MCF 10A (cell line): Measurements from ENCODE around the gene IDI1. TPM values are rescaled to one million over a fixed set of nuclear protein-coding genes. Genes with fewer than 3 reads are reported as not detected.
"Not testable (repeated sequence)": the region's sequence is repeated elsewhere in the genome, so short reads cannot be mapped to it uniquely, and the experiment has no call there.

Experiments
- BruUV-seq: library from RNA; stranded (reverse); fragments of 400-500 nt; replicated peaks from 2 replicates; lab custom pipeline; 2021; lab: Mats Ljungman, UMichigan
- CTCF ChIA-PET: fragments of 300-600 bp; sonication (Branson Sonifier 250); formaldehyde crosslinking; extraction: SDS; loops from one replicate; lab custom pipeline; 2021; ENCODE audit warnings: antibody characterized with exemption, inconsistent platforms; lab: Yijun Ruan, JAX
- POLR2A ChIA-PET: fragments of 300-600, 350-650 bp; sonication (Branson Sonifier 250); formaldehyde crosslinking; extraction: SDS; loops from one replicate; lab custom pipeline; 2020; ENCODE audit warnings: antibody characterized with exemption, inconsistent platforms; lab: Yijun Ruan, JAX
- DNase-seq: peaks from one replicate; pipeline ENCODE4 v3.0.0-alpha.2; 2018; ENCODE audit not compliant: unreplicated experiment
- H3K27ac Mint-ChIP-seq: one replicate; pipeline ENCODE4 v1.8.0; 2022; ENCODE audit warnings: mild to moderate bottlenecking, low read depth, mixed read lengths; ENCODE audit not compliant: unreplicated experiment
- H3K27me3 Mint-ChIP-seq: one replicate; pipeline ENCODE4 v1.8.0; 2022; ENCODE audit warnings: mixed read lengths; ENCODE audit not compliant: insufficient read depth, unreplicated experiment
- H3K36me3 Mint-ChIP-seq: one replicate; pipeline ENCODE4 v1.8.0; 2022; ENCODE audit warnings: mild to moderate bottlenecking, moderate library complexity, mixed read lengths; ENCODE audit not compliant: insufficient read depth, unreplicated experiment
- H3K4me1 Mint-ChIP-seq: one replicate; pipeline ENCODE4 v1.8.0; 2022; ENCODE audit warnings: mixed read lengths; ENCODE audit not compliant: insufficient read depth, unreplicated experiment
- H3K4me3 Mint-ChIP-seq: one replicate; pipeline ENCODE4 v1.8.0; 2022; ENCODE audit warnings: mild to moderate bottlenecking, moderate library complexity, mixed read lengths; ENCODE audit not compliant: unreplicated experiment
- H3K9me3 Mint-ChIP-seq: one replicate; pipeline ENCODE4 v1.8.0; 2022; ENCODE audit warnings: mixed read lengths; ENCODE audit not compliant: unreplicated experiment
- intact Hi-C: fragments of 100-400 bp; cut with micrococcal nuclease; formaldehyde crosslinking; loops from 2 replicates; pipeline ENCODE4 v1.14.1; 2022
- total RNA-seq: library from RNA; stranded (reverse); gene quantifications from 2 replicates; pipeline ENCODE4 v1.2.3, GENCODE V29; 2022
- TF ChIP-seq, protein P1 (sequence below): fragments of 200-600 bp; IDR thresholded peaks from one replicate; pipeline ENCODE4 v1.8.0; 2022; ENCODE audit warnings: antibody characterized with exemption, mild to moderate bottlenecking; ENCODE audit not compliant: unreplicated experiment

IDI1 gene
- total RNA-seq, 1 experiment from 2014 or later, result 25.1 TPM

DNA sequence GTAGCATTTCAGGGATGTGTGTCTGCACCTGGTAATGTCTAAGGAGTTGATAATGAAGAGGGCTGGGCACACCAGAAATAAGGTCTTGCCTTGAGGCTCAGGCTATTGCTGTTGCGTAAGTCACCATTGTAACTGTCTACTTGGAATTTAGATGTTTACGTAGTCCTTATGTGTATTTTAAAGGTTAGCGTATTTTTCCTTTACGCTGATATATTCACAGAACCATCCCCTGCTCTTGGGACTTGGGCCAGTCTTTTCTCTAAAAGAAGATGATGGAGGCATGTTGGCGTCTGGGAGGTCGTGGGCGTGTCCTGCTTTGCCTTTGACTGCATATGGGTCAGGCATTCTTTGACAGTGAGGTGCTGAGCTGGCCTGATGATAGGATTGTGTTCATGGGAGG is 22.0 kb upstream of the IDI1 start:
- intact Hi-C loops, result no loop called here
- H3K4me1 Mint-ChIP-seq, result peaks cover 18% of the 10 kb centered on the region
- H3K9me3 Mint-ChIP-seq, result no peaks in the 10 kb centered on the region

DNA sequence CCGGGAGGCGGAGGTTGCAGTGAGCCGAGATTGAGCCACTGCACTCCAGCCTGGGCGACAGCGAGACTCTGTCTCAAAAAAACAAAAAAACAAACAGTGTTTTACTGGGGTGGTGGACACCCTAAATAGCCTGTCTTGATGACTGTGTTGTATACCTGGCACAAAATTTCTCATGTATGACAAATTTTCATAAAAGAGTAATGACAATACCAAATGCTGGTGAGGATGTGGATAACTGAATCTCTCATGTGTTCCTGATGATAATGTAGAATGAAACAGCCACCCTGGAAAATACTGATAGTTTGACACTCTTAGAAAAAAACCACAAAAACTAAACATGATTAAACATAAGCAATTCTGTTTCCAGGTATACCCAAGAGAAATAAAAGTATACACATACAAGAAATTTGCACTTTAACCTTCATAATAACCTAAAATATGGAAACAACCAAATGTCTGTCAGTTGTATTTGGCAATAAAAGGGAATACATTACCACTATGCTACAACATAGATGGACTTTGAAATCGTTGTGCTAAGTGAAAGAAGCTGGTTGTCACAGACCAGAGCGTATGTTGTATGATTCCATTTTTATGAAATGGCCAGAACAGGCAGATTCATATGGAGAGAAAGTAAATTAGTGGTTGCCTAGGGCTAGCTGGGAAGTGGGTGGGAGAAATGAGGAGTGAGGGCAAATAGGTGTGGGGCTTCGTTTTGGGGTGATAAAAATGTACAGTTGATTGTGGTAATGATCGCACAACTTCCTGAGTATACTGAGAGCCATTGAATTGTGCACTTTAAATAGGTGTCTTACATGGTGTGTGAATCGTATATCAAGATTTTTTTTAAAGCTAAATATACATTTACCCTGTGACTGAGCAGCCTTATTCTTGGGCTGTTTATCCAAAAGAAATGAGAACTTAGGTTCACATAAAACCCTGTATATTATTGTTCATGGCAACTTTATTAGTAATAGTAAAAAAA is 19.8 kb upstream of the IDI1 start:
- Mint-ChIP-seq H3K36me3 (peaks cover 45% of the 10 kb centered on the region), H3K4me3 (no peak overlapping the region), H3K27ac (no peak overlapping the region), H3K4me1 (peaks cover 18% of the 10 kb centered on the region), H3K27me3 (no peaks in the 10 kb centered on the region), H3K9me3 (no peaks in the 10 kb centered on the region)
- BruUV-seq, result no TSS peak
- DNase-seq, result no peak
- POLR2A ChIA-PET, result interaction anchor here (0.8 to 1.9 kb wide), 5 partner anchors 9 to 82 kb away, joined by 3 to 12 read pairs (median 6); partner anchors contain the start of genes GTPBP4 and IDI1
- TF ChIP-seq, protein P1, sequence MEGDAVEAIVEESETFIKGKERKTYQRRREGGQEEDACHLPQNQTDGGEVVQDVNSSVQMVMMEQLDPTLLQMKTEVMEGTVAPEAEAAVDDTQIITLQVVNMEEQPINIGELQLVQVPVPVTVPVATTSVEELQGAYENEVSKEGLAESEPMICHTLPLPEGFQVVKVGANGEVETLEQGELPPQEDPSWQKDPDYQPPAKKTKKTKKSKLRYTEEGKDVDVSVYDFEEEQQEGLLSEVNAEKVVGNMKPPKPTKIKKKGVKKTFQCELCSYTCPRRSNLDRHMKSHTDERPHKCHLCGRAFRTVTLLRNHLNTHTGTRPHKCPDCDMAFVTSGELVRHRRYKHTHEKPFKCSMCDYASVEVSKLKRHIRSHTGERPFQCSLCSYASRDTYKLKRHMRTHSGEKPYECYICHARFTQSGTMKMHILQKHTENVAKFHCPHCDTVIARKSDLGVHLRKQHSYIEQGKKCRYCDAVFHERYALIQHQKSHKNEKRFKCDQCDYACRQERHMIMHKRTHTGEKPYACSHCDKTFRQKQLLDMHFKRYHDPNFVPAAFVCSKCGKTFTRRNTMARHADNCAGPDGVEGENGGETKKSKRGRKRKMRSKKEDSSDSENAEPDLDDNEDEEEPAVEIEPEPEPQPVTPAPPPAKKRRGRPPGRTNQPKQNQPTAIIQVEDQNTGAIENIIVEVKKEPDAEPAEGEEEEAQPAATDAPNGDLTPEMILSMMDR, result no peak
- CTCF ChIA-PET, result interaction anchor here (0.6 kb wide), 2 partner anchors 21 to 1928 kb away, joined by 3 to 5 read pairs; no protein-coding TSS in a partner anchor
- intact Hi-C loops, result no loop called here

More for the DNA sequence above, 22.0 kb upstream of the IDI1 start:
- CTCF ChIA-PET, result interaction anchor here (0.6 kb wide), 1 partner anchor 1907 kb away, joined by 4 read pairs; no protein-coding TSS in a partner anchor
- Mint-ChIP-seq H3K27me3 (no peaks in the 10 kb centered on the region), H3K4me3 (no peak overlapping the region), H3K27ac (peak overlapping the region; percentile 14), H3K36me3 (peaks cover 43% of the 10 kb centered on the region)
- peak; percentile 17 for DNase-seq
- BruUV-seq, result no TSS peak
- POLR2A ChIA-PET, result interaction anchor here (1.0 to 1.9 kb wide), 5 partner anchors 10 to 18 kb away, joined by 3 to 10 read pairs (median 4); partner anchors contain the start of gene WDR37
- TF ChIP-seq, protein P1, result no peak

DNA sequence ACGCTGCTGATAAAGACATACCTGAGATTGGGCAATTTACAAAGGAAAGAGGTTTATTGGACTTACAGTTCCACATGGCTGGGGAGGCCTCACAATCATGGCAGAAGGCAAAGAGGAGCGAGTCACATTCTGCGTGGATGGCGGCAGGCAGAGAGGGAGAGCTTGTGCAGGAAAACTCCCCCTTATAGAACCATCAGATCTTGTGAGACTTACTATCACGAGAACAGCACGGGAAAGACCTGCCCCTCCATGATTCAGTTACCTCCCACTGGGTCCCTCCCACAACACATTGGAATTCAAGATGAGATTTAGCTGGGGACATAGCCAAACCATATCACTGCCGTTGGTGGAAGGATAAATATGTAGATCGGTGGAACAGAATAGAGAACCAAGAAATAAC is 17.8 kb upstream of the IDI1 start:
- H3K27ac Mint-ChIP-seq, H3K4me3 Mint-ChIP-seq, H3K27me3 Mint-ChIP-seq, H3K9me3 Mint-ChIP-seq, BruUV-seq, CTCF ChIA-PET, DNase-seq, intact Hi-C loops: not testable (repeated sequence)
- Mint-ChIP-seq H3K4me1 (peaks cover 23% of the 10 kb centered on the region), H3K36me3 (peaks cover 48% of the 10 kb centered on the region)
- POLR2A ChIA-PET, result interaction anchor here (1.0 kb wide), 1 partner anchor 9 kb away, joined by 3 read pairs; no protein-coding TSS in a partner anchor

DNA sequence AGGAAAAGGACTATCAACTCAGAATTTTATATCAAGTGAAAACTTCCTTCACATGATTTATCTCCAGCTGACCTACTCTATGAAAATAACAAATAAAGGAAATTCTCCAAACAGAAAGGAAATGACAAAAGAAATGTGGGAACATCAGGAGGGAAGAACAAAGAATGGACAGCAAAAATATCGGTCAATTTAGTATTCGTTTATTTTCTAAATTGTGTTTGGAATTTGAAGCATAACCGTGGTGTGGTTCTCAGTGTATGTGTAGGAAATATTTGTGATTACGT is 16.0 kb upstream of the IDI1 start:
- no TSS peak for BruUV-seq
- H3K9me3 Mint-ChIP-seq, result no peaks in the 10 kb centered on the region
- TF ChIP-seq, protein P1, result no peak
- H3K27me3 Mint-ChIP-seq, result no peaks in the 10 kb centered on the region
- H3K27ac Mint-ChIP-seq, result no peak overlapping the region
- DNase-seq, result no peak
- H3K4me1 Mint-ChIP-seq, result peaks cover 23% of the 10 kb centered on the region
- H3K4me3 Mint-ChIP-seq, result no peak overlapping the region
- POLR2A ChIA-PET, result interaction anchor here (0.6 to 1.3 kb wide), 2 partner anchors 9 to 17 kb away, joined by 4 to 6 read pairs; partner anchors contain the start of gene WDR37
- peaks cover 47% of the 10 kb centered on the region for H3K36me3 Mint-ChIP-seq
- intact Hi-C loops, result no loop called here
- CTCF ChIA-PET, result interaction anchor here (0.9 to 1.1 kb wide), 2 partner anchors 9 to 10 kb away, joined by 3 to 7 read pairs; no protein-coding TSS in a partner anchor
